OCI-LY3 (cell line): ENCODE results near the gene AKR1D1.

Experiments used
- H2AFZ ChIP-seq: fragments of 200-600, 300-600 bp; shearing (Covaris generic); 2 replicates; pipeline ENCODE4 v1.6.0; 2014; ENCODE audit warnings: antibody characterized with exemption, low read depth, low read length
- H3K27ac ChIP-seq: fragments of 200-600, 300-600 bp; sonication (generic); 2 replicates; pipeline ENCODE4 v1.5.1; 2014; ENCODE audit warnings: mild to moderate bottlenecking, low read length, moderate library complexity, mixed read lengths
- H3K27me3 ChIP-seq: fragments of 200-600, 300-600 bp; sonication (generic); 2 replicates; pipeline ENCODE4 v1.6.1; 2014; ENCODE audit warnings: low read depth, low read length, mixed read lengths
- H3K36me3 ChIP-seq: fragments of 200-600, 300-600 bp; sonication (generic); replicated peaks from 2 replicates; pipeline ENCODE3; 2014; ENCODE audit warnings: low read depth, low read length, mixed read lengths
- H3K4me1 ChIP-seq: fragments of 300-600, 200-600 bp; sonication (generic); 2 replicates; pipeline ENCODE4 v1.6.1; 2014; ENCODE audit warnings: low read length, mixed read lengths
- H3K4me2 ChIP-seq: fragments of 200-600, 300-600 bp; sonication (generic); 2 replicates; pipeline ENCODE4 v1.6.1; 2014; ENCODE audit warnings: low read length, mixed read lengths
- H3K4me3 ChIP-seq: fragments of 300-600, 200-600 bp; sonication (generic); 2 replicates; pipeline ENCODE4 v1.5.1; 2014; ENCODE audit warnings: antibody characterized with exemption, mild to moderate bottlenecking, low read length, moderate library complexity
- H3K79me2 ChIP-seq: fragments of 300-600, 200-600 bp; shearing (Covaris generic); 2 replicates; pipeline ENCODE4 v1.6.1; 2014; ENCODE audit warnings: mild to moderate bottlenecking, low read length, mixed read lengths
- H3K9ac ChIP-seq: fragments of 300-600, 200-600 bp; shearing (Covaris generic); 2 replicates; pipeline ENCODE4 v1.6.0; 2014; ENCODE audit warnings: mild to moderate bottlenecking, low read length, moderate library complexity
- H3K9me3 ChIP-seq: fragments of 200-600, 300-600 bp; shearing (Covaris generic); 2 replicates; pipeline ENCODE4 v1.6.1; 2014; ENCODE audit warnings: low read length, mixed read lengths; ENCODE audit not compliant: insufficient read depth
- H4K20me1 ChIP-seq: fragments of 200-600, 300-600 bp; sonication (generic); 2 replicates; pipeline ENCODE4 v1.6.1; 2016; ENCODE audit warnings: low read length, mixed read lengths; ENCODE audit not compliant: insufficient read depth
- CTCF ChIP-seq: fragments of 200-600, 300-600 bp; sonication (generic); IDR thresholded peaks from 2 replicates; pipeline ENCODE4 v1.5.1; 2014; ENCODE audit warnings: antibody characterized with exemption, low read length, low read depth
- EZH2phosphoT487 ChIP-seq: fragments of 200-600 bp; shearing (Covaris generic); IDR thresholded peaks from 2 replicates; pipeline ENCODE4 v1.6.1; 2018; ENCODE audit warnings: antibody characterized with exemption, mixed run types, low read depth

The AKR1D1 gene

GRCh38 chr7:138066954-138067394 lies 9.3 kb upstream of the AKR1D1 start:
- TF ChIP-seq CTCF (no peak), EZH2phosphoT487 (no peak)
- Histone ChIP-seq H3K27ac (no peak overlapping the region), H3K36me3 (no peaks in the 10 kb centered on the region), H3K4me1 (peaks cover 14% of the 10 kb centered on the region), H3K4me3 (no peak overlapping the region), H3K79me2 (no peaks in the 10 kb centered on the region), H3K27me3 (no peaks in the 10 kb centered on the region), H2AFZ (no peak overlapping the region), H4K20me1 (no peaks in the 10 kb centered on the region), H3K9me3 (no peaks in the 10 kb centered on the region), H3K4me2 (no peak overlapping the region), H3K9ac (no peak overlapping the region)

- H3K79me2 ChIP-seq: no peaks in the 10 kb centered on the region
Observed at GRCh38 chr7:138067774-138068173, 8.5 kb upstream of the AKR1D1 start.

GRCh38 chr7:138070908-138071307 lies 5.4 kb upstream of the AKR1D1 start:
- Histone ChIP-seq H3K4me2 (no peak overlapping the region), H3K27me3 (no peaks in the 10 kb centered on the region), H2AFZ (no peak overlapping the region), H3K9me3 (0 out of 2 replicates have a peak, but pooled peaks cover 5% of the 10 kb centered on the region), H3K4me3 (no peak overlapping the region), H4K20me1 (no peaks in the 10 kb centered on the region), H3K27ac (no peak overlapping the region), H3K36me3 (peaks cover 6% of the 10 kb centered on the region), H3K79me2 (no peaks in the 10 kb centered on the region), H3K9ac (no peak overlapping the region), H3K4me1 (peaks cover 27% of the 10 kb centered on the region)
- TF ChIP-seq EZH2phosphoT487: no peak

More at GRCh38 chr7:138067774-138068173, 8.5 kb upstream of the AKR1D1 start:
- Histone ChIP-seq H3K36me3 (no peaks in the 10 kb centered on the region), H3K27me3 (no peaks in the 10 kb centered on the region), H3K9ac (no peak overlapping the region), H3K4me3 (no peak overlapping the region), H3K9me3 (no peaks in the 10 kb centered on the region), H2AFZ (no peak overlapping the region), H4K20me1 (no peaks in the 10 kb centered on the region), H3K4me1 (peaks cover 14% of the 10 kb centered on the region), H3K27ac (no peak overlapping the region), H3K4me2 (no peak overlapping the region)
- TF ChIP-seq EZH2phosphoT487: no peak
- no peak for TF ChIP-seq CTCF

GRCh38 chr7:138072726-138073125 lies 3.5 kb upstream of the AKR1D1 start:
- peaks cover 6% of the 10 kb centered on the region for H3K36me3 ChIP-seq
- H4K20me1 ChIP-seq: no peaks in the 10 kb centered on the region
- peaks cover 5% of the 10 kb centered on the region; the same call in 1 of the 2 replicates for H3K9me3 ChIP-seq
- H3K9ac ChIP-seq: no peak overlapping the region
- peaks cover 20% of the 10 kb centered on the region for H3K4me1 ChIP-seq
- H3K4me2 ChIP-seq: no peak overlapping the region
- H3K79me2 ChIP-seq: no peaks in the 10 kb centered on the region
- H3K27me3 ChIP-seq: no peaks in the 10 kb centered on the region
- H2AFZ ChIP-seq: no peak overlapping the region
- H3K4me3 ChIP-seq: no peak overlapping the region
- H3K27ac ChIP-seq: no peak overlapping the region
- no peak for TF ChIP-seq EZH2phosphoT487
- no peak for TF ChIP-seq CTCF

- Histone ChIP-seq H3K27ac (no peak overlapping the region), H2AFZ (no peak overlapping the region), H3K9me3 (peaks cover 5% of the 10 kb centered on the region; the same call in 1 of the 2 replicates), H3K4me2 (no peak overlapping the region), H3K4me3 (no peak overlapping the region), H4K20me1 (no peaks in the 10 kb centered on the region), H3K9ac (no peak overlapping the region), H3K79me2 (no peaks in the 10 kb centered on the region), H3K27me3 (no peaks in the 10 kb centered on the region), H3K4me1 (peaks cover 22% of the 10 kb centered on the region), H3K36me3 (peaks cover 6% of the 10 kb centered on the region)
- no peak for TF ChIP-seq EZH2phosphoT487
- no peak for TF ChIP-seq CTCF
Observed at GRCh38 chr7:138074121-138074520, 2.1 kb upstream of the AKR1D1 start.
